GM06990 (cell line): ENCODE measurements around the gene WAS.

ENCODE experiments used
- DNase-seq: peaks from one replicate; pipeline ENCODE4 v3.0.0-alpha.2; 2011; ENCODE audit not compliant: insufficient read length; ENCODE audit errors: extremely low read depth
- H3K27me3 ChIP-seq: replicated peaks from 2 replicates; pipeline ENCODE4 v1.6.0; 2011; ENCODE audit warnings: low read length; ENCODE audit not compliant: control insufficient read depth, insufficient read depth
- H3K36me3 ChIP-seq: 2 replicates; pipeline ENCODE4 v1.5.1; 2011; ENCODE audit warnings: low read length; ENCODE audit not compliant: control insufficient read depth, insufficient read depth
- H3K4me3 ChIP-seq: replicated peaks from 2 replicates; pipeline ENCODE4 v1.5.1; 2011; ENCODE audit warnings: low read depth, mild to moderate bottlenecking, control low read depth, low read length
- TF ChIP-seq, protein P1 (sequence below): IDR thresholded peaks from 2 replicates; pipeline ENCODE4 v1.5.1; 2011; ENCODE audit warnings: low read length, control low read depth, mild to moderate bottlenecking, inconsistent platforms; ENCODE audit not compliant: insufficient read depth, poor library complexity, severe bottlenecking

Gene WAS

DNA sequence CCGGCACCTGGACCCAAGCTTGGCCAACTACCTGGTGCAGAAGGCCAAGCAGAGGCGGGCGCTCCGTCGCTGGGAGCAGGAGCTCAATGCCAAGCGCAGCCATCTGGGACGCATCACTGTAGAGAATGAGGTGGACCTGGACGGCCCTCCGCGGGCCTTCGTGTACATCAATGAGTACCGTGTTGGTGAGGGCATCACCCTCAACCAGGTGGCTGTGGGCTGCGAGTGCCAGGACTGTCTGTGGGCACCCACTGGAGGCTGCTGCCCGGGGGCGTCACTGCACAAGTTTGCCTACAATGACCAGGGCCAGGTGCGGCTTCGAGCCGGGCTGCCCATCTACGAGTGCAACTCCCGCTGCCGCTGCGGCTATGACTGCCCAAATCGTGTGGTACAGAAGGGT is 16.6 kb downstream of the WAS start:
- Histone ChIP-seq H3K4me3 (no peak overlapping the region), H3K36me3 (peaks cover 3% of the 10 kb centered on the region), H3K27me3 (no peaks in the 10 kb centered on the region)
- TF ChIP-seq, protein P1, sequence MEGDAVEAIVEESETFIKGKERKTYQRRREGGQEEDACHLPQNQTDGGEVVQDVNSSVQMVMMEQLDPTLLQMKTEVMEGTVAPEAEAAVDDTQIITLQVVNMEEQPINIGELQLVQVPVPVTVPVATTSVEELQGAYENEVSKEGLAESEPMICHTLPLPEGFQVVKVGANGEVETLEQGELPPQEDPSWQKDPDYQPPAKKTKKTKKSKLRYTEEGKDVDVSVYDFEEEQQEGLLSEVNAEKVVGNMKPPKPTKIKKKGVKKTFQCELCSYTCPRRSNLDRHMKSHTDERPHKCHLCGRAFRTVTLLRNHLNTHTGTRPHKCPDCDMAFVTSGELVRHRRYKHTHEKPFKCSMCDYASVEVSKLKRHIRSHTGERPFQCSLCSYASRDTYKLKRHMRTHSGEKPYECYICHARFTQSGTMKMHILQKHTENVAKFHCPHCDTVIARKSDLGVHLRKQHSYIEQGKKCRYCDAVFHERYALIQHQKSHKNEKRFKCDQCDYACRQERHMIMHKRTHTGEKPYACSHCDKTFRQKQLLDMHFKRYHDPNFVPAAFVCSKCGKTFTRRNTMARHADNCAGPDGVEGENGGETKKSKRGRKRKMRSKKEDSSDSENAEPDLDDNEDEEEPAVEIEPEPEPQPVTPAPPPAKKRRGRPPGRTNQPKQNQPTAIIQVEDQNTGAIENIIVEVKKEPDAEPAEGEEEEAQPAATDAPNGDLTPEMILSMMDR: no peak
- DNase-seq: no peak

DNA sequence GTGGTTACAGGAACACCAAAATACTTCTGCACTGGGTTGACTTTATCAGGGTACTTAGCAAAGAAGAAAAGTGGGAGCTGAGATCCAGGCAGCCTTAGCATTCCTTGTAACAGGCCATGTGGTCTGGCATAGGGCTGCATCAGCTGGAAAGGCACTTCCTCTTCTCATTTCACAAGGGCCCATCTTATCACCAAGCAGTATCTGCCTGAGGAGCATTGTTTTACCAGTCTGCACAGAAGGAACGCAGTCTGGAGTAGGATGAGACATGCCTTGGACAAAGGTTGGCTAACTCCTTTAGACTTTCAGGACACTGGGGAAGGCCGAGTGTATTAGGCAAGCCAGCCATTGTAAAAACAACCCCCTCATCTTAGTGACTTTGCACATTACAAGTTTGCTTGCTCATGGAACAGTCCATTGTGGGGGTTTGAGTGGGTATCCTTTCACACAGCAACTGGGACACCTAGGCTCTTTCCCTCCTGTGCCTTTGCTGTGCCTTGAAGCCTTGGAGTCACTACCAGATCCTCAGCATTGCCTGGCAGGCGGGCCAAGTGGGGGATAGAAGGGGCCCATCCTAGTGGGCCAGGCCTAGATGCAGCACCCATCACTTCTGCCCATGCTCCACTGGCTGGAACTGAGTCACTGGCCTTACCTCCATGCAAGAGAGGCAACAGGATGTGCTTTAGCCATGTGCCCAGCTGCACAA is 17.5 kb downstream of the WAS start:
- Histone ChIP-seq H3K4me3 (no peak overlapping the region), H3K27me3 (no peaks in the 10 kb centered on the region), H3K36me3 (peaks cover 6% of the 10 kb centered on the region)
- TF ChIP-seq, protein P1: no peak
- no peak for DNase-seq

DNA sequence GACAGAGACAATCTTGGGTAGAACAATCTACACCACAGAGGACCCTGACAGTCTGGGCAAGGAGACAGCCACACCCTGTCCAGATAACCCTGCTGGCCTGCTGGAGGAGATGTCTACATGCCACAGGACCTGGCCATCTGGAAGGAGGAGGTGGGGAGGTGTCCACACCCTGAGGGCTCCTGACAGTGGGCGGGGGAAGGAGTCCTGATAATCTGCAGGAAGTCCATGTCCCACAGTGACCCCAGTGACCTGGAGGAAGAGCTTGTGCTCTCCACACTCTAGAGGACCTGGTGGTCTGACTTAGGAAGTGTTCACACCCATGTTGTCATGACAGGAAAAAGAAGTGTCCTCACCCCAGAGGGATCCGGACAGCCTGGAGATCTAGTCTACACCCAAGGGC is 18.4 kb downstream of the WAS start:
- no peak for DNase-seq
- H3K36me3 ChIP-seq: peaks cover 6% of the 10 kb centered on the region
- H3K27me3 ChIP-seq: no peaks in the 10 kb centered on the region
- no peak overlapping the region for H3K4me3 ChIP-seq
- TF ChIP-seq, protein P1: no peak

DNA sequence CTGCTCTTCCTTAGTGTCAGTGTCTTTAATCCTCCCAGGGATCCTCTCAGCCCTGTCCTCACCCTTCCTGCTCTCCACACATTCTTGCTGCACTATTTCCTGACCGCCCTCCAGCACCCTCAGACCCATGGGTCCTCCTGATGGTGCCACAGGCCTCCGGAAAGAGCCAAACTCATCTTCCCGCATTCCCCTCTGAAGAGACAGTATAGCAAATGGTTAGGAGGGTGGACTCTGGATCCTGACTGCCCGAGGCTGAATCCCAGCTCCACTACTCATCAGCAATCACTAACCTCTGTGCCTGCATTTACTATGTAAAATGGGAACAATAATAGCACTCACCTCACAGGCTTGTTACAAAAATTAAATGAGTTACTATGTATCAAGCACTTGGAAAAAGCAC is 19.1 kb downstream of the WAS start:
- DNase-seq: no peak
- no peak overlapping the region for H3K4me3 ChIP-seq
- no peaks in the 10 kb centered on the region for H3K27me3 ChIP-seq
- H3K36me3 ChIP-seq: peaks cover 7% of the 10 kb centered on the region
- TF ChIP-seq, protein P1: no peak

DNA sequence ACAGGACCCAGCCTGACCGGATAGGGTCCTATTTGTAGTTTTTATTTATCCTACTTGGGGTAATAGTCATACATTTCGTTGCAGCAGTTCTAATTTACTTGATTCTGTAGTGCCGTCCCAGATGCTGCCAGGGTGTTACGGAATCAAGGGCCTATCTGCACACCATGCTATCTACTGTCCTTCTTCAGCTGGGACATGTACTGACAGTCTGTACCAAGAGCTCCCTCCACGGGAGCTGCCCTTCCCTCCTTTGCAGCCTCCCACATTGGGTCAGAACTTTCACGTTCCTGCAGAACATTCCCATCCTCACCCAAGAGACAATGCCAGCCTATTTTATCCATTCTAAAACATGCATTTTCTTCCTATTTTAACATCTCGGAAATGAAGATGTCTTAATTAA is 19.6 kb downstream of the WAS start:
- TF ChIP-seq, protein P1: no peak
- peaks cover 7% of the 10 kb centered on the region for H3K36me3 ChIP-seq
- H3K4me3 ChIP-seq: no peak overlapping the region
- no peak for DNase-seq
- H3K27me3 ChIP-seq: no peaks in the 10 kb centered on the region
